ENCODE measurements around the gene SCYGR7.

Gene SCYGR7

GRCh38 chr2:227759411-227760118, 31.4 kb downstream of the SCYGR7 start:
- DNase-seq (ENCODE audit: low read depth in 2 of 2), result no peak

- DNase-seq (ENCODE audit: low read depth in 2 of 2), result no peak
Observed at GRCh38 chr2:227761740-227762476, 33.8 kb downstream of the SCYGR7 start.

GRCh38 chr2:227765788-227766372, 37.7 kb downstream of the SCYGR7 start:
- no peak for DNase-seq (ENCODE audit: low read depth in 2 of 2)

GRCh38 chr2:227766373-227766883, 38.3 kb downstream of the SCYGR7 start:
- peak; percentile 51 to 58 for DNase-seq (ENCODE audit: low read depth in 2 of 2)

GRCh38 chr2:227767830-227768229, 39.7 kb downstream of the SCYGR7 start:
- DNase-seq (ENCODE audit: low read depth in 2 of 2), result no peak

- no peak for DNase-seq (ENCODE audit: low read depth in 2 of 2)
Observed at GRCh38 chr2:227772197-227772661, 44.1 kb downstream of the SCYGR7 start.

GRCh38 chr2:227772932-227773331, 44.8 kb downstream of the SCYGR7 start:
- no peak for DNase-seq (ENCODE audit: low read depth in 2 of 2)

GRCh38 chr2:227774011-227774624, 46.0 kb downstream of the SCYGR7 start:
- no peak for DNase-seq (ENCODE audit: low read depth in 2 of 2)

GRCh38 chr2:227774895-227775842, 47.0 kb downstream of the SCYGR7 start:
- DNase-seq (ENCODE audit: low read depth in 2 of 2), result no peak
